Measurements from ENCODE around the gene IER5L.

DNA sequence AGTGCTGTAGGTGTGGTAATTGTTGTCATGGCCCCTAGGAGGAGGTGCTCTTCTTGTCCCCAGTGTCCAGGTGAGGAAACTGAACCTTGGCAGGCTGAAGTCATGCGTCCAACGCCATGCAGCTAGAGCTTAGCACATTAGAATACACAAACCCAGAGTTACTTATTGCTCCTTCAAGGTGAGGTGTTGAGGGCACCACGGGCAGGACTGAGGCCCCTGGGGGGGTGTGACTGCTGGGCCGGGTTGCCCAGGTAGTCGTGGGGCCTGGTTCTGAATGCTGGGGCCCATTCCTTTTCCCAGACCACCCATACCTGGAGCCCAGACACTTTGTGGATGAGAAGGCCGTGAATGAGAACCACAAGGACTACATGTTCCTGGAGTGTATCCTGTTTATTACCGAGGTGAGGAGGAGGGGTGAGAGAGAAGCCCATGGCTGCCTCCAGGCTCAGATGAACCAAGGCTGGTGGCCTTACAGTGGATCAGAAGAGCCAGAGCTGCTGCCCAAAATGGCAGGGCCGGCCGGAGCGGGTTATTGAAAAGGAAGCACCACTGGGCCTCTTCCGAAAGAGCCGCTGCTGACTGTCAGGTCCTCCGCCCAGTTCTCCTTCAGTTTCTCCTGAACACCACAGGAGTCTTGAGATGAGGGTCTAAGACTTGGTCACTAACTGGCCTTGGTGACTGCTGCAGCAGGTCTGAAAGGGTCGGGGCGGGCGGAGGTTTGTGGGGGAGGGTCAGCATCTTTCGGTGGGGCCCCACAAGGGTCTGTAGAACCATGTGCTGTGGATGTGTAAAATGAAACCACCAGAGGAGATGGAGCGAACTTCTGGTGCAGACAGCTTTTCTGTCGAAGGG is 40.5 kb downstream of the IER5L start:
- TF ChIP-seq, protein P1, sequence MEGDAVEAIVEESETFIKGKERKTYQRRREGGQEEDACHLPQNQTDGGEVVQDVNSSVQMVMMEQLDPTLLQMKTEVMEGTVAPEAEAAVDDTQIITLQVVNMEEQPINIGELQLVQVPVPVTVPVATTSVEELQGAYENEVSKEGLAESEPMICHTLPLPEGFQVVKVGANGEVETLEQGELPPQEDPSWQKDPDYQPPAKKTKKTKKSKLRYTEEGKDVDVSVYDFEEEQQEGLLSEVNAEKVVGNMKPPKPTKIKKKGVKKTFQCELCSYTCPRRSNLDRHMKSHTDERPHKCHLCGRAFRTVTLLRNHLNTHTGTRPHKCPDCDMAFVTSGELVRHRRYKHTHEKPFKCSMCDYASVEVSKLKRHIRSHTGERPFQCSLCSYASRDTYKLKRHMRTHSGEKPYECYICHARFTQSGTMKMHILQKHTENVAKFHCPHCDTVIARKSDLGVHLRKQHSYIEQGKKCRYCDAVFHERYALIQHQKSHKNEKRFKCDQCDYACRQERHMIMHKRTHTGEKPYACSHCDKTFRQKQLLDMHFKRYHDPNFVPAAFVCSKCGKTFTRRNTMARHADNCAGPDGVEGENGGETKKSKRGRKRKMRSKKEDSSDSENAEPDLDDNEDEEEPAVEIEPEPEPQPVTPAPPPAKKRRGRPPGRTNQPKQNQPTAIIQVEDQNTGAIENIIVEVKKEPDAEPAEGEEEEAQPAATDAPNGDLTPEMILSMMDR (IDR thresholded peaks at IDR 0.05; ENCODE audit: insufficient read depth, low read length, poor library complexity, severe bottlenecking) = no peak
- no peak for TF ChIP-seq EZH2phosphoT487 (conservative IDR thresholded peaks at IDR 0.05; ENCODE audit: low read length)

All from SU-DHL-6 (cell line).